HepG2 (cell line): ENCODE results near the gene PRSS27. TPM values are rescaled to one million over a fixed set of nuclear protein-coding genes. Genes with fewer than 3 reads are reported as not detected.

Source experiments
- CHD4 ChIP-seq: fragments of 200-600 bp; sonication (generic); IDR thresholded peaks from 2 replicates; pipeline ENCODE4 v1.7.0; 2017; ENCODE audit warnings: mild to moderate bottlenecking, low read length, borderline replicate concordance
- GTF2F1 ChIP-seq: fragments of 150-350 bp; IDR thresholded peaks from 2 replicates; pipeline ENCODE4 v1.6.1; 2014; ENCODE audit warnings: low read length
- HMGA1 ChIP-seq: sonication (generic); formaldehyde crosslinking; conservative IDR thresholded peaks from 2 replicates; pipeline ENCODE4 v1.4.0; 2020; ENCODE audit warnings: missing genetic modification reagents
- JUNB ChIP-seq: sonication (generic); formaldehyde crosslinking; IDR thresholded peaks from 2 replicates; pipeline ENCODE4 v1.8.0; 2022; ENCODE audit warnings: missing genetic modification reagents, mild to moderate bottlenecking, borderline replicate concordance
- KLF9 ChIP-seq: IDR thresholded peaks from 2 replicates; pipeline ENCODE4 v1.6.1; 2016; ENCODE audit warnings: low read depth
- MED13 ChIP-seq: sonication (generic); formaldehyde crosslinking; IDR thresholded peaks from 2 replicates; pipeline ENCODE4 v1.5.0; 2020; ENCODE audit warnings: missing genetic modification reagents
- NKX3-1 ChIP-seq: sonication (generic); formaldehyde crosslinking; IDR thresholded peaks from 2 replicates; pipeline ENCODE4 v1.5.0; 2020; ENCODE audit warnings: missing genetic modification reagents
- SMAD3 ChIP-seq: sonication (generic); formaldehyde crosslinking; IDR thresholded peaks from 2 replicates; pipeline ENCODE4 v1.4.0; 2020; ENCODE audit warnings: missing genetic modification reagents
- ZNF354B ChIP-seq: sonication (generic); formaldehyde crosslinking; IDR thresholded peaks from 2 replicates; pipeline ENCODE4 v1.8.0; 2022; ENCODE audit warnings: mild to moderate bottlenecking, missing genetic modification reagents
- ZNF564 ChIP-seq: sonication (generic); formaldehyde crosslinking; IDR thresholded peaks from 2 replicates; pipeline ENCODE4 v1.8.1; 2023; ENCODE audit warnings: mild to moderate bottlenecking, missing genetic modification reagents
- ZNF589 ChIP-seq: sonication (generic); formaldehyde crosslinking; conservative IDR thresholded peaks from 2 replicates; pipeline ENCODE4 v1.8.0; 2022; ENCODE audit warnings: mild to moderate bottlenecking, moderate library complexity, missing genetic modification reagents
- ZSCAN29 ChIP-seq: sonication (generic); formaldehyde crosslinking; conservative IDR thresholded peaks from 2 replicates; pipeline ENCODE4 v1.4.0; 2020; ENCODE audit warnings: mild to moderate bottlenecking, missing genetic modification reagents
- polyA plus RNA-seq, 8 experiments: library from polyadenylated mRNA; depleted of rRNA in 3 of 8; stranded (reverse) in 7 of 8; unstranded in 1 of 8; fragments of >200 nt; fragmentation: Illumina TruSeq in 4 of 8; extraction: Trizol in 4 of 8; gene quantifications; 2 replicates each; pipeline versions ENCODE4 v1.2.1 to v1.2.3, GENCODE V29; 2011 to 2016; ENCODE audit warnings: low read depth in 4 of 8, missing spikeins in 1 of 8, mixed read lengths in 1 of 8; ENCODE audit not compliant: insufficient read depth in 1 of 8
- total RNA-seq, 5 experiments: library from RNA; depleted of rRNA; stranded (reverse); fragments of >200 nt; fragmentation: Illumina TruSeq; extraction: Trizol; gene quantifications; 2 replicates each; pipeline ENCODE4 v1.2.3, GENCODE V29; 2016; ENCODE audit warnings: low read depth in 1 of 5
- TF ChIP-seq, protein P1 (sequence below): conservative IDR thresholded peaks from 2 replicates; pipeline ENCODE4 v1.6.1; 2018; ENCODE audit warnings: missing genetic modification reagents
- TF ChIP-seq, protein P2 (sequence below): sonication (generic); formaldehyde crosslinking; IDR thresholded peaks from 2 replicates; pipeline ENCODE4 v1.5.0; 2020; ENCODE audit warnings: mild to moderate bottlenecking, missing genetic modification reagents, borderline replicate concordance
- TF ChIP-seq, protein P3 (sequence below): sonication (generic); formaldehyde crosslinking; IDR thresholded peaks from 2 replicates; pipeline ENCODE4 v1.9.0; 2021; ENCODE audit warnings: missing genetic modification reagents, borderline replicate concordance
- TF ChIP-seq, protein P4 (sequence below): IDR thresholded peaks from 2 replicates; pipeline ENCODE4 v1.4.0; 2020; ENCODE audit warnings: mild to moderate bottlenecking, missing genetic modification reagents
- TF ChIP-seq, protein P5 (sequence below): sonication (generic); formaldehyde crosslinking; IDR thresholded peaks from 2 replicates; pipeline ENCODE4 v1.4.0; 2020; ENCODE audit warnings: missing genetic modification reagents

The PRSS27 gene
- total and polyA plus RNA-seq, 2 of the 13 experiments (the other 11 are each of a cell fraction or from before 2014, with no cell fraction given), result 0.20 to 0.73 TPM

DNA sequence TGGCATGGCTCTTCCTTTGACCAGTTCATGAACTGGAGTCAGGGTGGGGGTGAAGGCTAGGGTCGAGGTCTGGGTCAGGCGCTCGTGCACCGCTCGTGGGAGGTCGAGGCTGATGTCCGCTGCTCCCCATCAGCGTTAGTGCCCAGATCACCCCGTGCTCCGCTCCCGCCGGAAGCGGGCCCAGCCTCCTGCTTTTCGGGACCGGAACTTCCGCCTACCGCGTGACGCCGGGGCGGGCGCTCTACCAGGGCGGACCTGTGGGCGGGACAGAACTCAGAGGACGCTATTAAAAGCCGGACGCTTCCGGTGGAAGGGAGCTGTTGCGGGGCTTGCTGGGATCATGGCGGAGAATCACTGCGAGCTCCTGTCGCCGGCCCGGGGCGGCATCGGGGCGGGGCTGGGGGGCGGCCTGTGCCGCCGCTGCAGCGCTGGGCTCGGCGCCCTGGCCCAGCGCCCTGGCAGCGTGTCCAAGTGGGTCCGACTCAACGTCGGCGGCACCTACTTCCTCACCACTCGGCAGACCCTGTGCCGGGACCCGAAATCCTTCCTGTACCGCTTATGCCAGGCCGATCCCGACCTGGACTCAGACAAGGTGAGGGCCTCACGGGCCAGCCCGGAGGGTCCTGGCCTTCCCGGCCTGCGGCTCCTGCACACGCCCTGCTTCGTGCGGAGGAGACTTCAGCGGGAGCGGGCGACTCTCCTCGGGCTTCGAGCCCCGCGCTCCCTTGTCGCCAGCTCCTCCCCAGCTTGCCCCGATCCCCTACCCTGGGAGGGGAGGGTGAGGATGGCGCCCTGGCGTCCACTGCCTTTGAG is 37.6 kb downstream of the PRSS27 start, which contains the start of gene KCTD5 (continued):
- TF ChIP-seq, protein P1, sequence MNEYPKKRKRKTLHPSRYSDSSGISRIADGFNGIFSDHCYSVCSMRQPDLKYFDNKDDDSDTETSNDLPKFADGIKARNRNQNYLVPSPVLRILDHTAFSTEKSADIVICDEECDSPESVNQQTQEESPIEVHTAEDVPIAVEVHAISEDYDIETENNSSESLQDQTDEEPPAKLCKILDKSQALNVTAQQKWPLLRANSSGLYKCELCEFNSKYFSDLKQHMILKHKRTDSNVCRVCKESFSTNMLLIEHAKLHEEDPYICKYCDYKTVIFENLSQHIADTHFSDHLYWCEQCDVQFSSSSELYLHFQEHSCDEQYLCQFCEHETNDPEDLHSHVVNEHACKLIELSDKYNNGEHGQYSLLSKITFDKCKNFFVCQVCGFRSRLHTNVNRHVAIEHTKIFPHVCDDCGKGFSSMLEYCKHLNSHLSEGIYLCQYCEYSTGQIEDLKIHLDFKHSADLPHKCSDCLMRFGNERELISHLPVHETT (CRISPR knock-in tag), result peak; percentile 99
- TF ChIP-seq ZNF589 (CRISPR knock-in tag) (peak; percentile 90; the same call in 1 of the 2 replicates), SMAD3 (peak; percentile 90), MED13 (CRISPR knock-in tag) (peak; percentile 83), CHD4 (no peak), HMGA1 (CRISPR knock-in tag) (no peak), ZSCAN29 (CRISPR knock-in tag) (peak; percentile 93), ZNF564 (CRISPR knock-in tag) (peak; percentile 76; the same call in 1 of the 2 replicates), KLF9 (CRISPR knock-in tag) (0 out of 2 replicates have a peak, but pooled peaks have one; percentile 88), JUNB (0 out of 2 replicates have a peak, but pooled peaks have one; percentile 22), GTF2F1 (0 out of 2 replicates have a peak, but pooled peaks have one; percentile 60), ZNF354B (0 out of 2 replicates have a peak, but pooled peaks have one; percentile 19), NKX3-1 (CRISPR knock-in tag) (peak; percentile 54; the same call in 1 of the 2 replicates)
- TF ChIP-seq, protein P2, sequence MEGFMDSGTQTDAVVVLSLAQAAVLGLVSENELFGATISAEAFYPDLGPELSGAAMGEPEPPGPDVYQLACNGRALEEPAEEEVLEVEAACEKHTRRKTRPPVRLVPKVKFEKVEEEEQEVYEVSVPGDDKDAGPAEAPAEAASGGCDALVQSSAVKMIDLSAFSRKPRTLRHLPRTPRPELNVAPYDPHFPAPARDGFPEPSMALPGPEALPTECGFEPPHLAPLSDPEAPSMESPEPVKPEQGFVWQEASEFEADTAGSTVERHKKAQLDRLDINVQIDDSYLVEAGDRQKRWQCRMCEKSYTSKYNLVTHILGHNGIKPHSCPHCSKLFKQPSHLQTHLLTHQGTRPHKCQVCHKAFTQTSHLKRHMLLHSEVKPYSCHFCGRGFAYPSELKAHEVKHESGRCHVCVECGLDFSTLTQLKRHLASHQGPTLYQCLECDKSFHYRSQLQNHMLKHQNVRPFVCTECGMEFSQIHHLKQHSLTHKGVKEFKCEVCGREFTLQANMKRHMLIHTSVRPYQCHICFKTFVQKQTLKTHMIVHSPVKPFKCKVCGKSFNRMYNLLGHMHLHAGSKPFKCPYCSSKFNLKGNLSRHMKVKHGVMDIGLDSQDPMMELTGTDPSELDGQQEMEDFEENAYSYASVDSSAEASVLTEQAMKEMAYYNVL (CRISPR knock-in tag), result 0 out of 2 replicates have a peak, but pooled peaks have one; percentile 45
- TF ChIP-seq, protein P3, sequence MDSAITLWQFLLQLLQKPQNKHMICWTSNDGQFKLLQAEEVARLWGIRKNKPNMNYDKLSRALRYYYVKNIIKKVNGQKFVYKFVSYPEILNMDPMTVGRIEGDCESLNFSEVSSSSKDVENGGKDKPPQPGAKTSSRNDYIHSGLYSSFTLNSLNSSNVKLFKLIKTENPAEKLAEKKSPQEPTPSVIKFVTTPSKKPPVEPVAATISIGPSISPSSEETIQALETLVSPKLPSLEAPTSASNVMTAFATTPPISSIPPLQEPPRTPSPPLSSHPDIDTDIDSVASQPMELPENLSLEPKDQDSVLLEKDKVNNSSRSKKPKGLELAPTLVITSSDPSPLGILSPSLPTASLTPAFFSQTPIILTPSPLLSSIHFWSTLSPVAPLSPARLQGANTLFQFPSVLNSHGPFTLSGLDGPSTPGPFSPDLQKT (CRISPR knock-in tag), result peak; percentile 80; the same call in 1 of the 2 replicates
- TF ChIP-seq, protein P4, sequence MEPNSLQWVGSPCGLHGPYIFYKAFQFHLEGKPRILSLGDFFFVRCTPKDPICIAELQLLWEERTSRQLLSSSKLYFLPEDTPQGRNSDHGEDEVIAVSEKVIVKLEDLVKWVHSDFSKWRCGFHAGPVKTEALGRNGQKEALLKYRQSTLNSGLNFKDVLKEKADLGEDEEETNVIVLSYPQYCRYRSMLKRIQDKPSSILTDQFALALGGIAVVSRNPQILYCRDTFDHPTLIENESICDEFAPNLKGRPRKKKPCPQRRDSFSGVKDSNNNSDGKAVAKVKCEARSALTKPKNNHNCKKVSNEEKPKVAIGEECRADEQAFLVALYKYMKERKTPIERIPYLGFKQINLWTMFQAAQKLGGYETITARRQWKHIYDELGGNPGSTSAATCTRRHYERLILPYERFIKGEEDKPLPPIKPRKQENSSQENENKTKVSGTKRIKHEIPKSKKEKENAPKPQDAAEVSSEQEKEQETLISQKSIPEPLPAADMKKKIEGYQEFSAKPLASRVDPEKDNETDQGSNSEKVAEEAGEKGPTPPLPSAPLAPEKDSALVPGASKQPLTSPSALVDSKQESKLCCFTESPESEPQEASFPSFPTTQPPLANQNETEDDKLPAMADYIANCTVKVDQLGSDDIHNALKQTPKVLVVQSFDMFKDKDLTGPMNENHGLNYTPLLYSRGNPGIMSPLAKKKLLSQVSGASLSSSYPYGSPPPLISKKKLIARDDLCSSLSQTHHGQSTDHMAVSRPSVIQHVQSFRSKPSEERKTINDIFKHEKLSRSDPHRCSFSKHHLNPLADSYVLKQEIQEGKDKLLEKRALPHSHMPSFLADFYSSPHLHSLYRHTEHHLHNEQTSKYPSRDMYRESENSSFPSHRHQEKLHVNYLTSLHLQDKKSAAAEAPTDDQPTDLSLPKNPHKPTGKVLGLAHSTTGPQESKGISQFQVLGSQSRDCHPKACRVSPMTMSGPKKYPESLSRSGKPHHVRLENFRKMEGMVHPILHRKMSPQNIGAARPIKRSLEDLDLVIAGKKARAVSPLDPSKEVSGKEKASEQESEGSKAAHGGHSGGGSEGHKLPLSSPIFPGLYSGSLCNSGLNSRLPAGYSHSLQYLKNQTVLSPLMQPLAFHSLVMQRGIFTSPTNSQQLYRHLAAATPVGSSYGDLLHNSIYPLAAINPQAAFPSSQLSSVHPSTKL (CRISPR knock-in tag), result peak; percentile 74
- TF ChIP-seq, protein P5, sequence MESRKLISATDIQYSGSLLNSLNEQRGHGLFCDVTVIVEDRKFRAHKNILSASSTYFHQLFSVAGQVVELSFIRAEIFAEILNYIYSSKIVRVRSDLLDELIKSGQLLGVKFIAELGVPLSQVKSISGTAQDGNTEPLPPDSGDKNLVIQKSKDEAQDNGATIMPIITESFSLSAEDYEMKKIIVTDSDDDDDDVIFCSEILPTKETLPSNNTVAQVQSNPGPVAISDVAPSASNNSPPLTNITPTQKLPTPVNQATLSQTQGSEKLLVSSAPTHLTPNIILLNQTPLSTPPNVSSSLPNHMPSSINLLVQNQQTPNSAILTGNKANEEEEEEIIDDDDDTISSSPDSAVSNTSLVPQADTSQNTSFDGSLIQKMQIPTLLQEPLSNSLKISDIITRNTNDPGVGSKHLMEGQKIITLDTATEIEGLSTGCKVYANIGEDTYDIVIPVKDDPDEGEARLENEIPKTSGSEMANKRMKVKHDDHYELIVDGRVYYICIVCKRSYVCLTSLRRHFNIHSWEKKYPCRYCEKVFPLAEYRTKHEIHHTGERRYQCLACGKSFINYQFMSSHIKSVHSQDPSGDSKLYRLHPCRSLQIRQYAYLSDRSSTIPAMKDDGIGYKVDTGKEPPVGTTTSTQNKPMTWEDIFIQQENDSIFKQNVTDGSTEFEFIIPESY (CRISPR knock-in tag), result peak; percentile 63
